Naive thymus-derived CD4-positive, alpha-beta T cell (primary cell): ENCODE results near the gene PEDS1. TPM values are rescaled to one million over a fixed set of nuclear protein-coding genes. Genes with fewer than 3 reads are reported as not detected.
A peak's percentile ranks its signal among the peaks of the same experiment; 100 is the strongest.

ENCODE experiments used
- ATAC-seq: fragments of 150-1000 bp; cut with Tn5 transposase; 2 replicates; pipeline ENCODE4 v1.10.0; 2021; ENCODE audit warnings: mild to moderate bottlenecking, moderate library complexity
- CTCF ChIA-PET: fragments of 350-600 bp; sonication (Branson Sonifier 250); formaldehyde crosslinking; loops from one replicate; lab custom pipeline; 2021; ENCODE audit warnings: antibody characterized with exemption; lab: Charles Lee
- POLR2A ChIA-PET: fragments of 350-600 bp; sonication (Branson Sonifier 250); formaldehyde crosslinking; loops from one replicate; lab custom pipeline; 2021; ENCODE audit warnings: antibody characterized with exemption, inconsistent platforms; lab: Charles Lee
- DNase-seq, 9 donors: peaks; one replicate each; pipeline versions ENCODE4 v3.0.0 to v3.0.0-alpha.2; 2020 to 2022; ENCODE audit warnings: mixed read lengths in 1 of 9
- H3K27ac ChIP-seq: one replicate; pipeline ENCODE4 v1.7.0; 2013; ENCODE audit warnings: mild to moderate bottlenecking, low read depth, low read length, moderate library complexity
- H3K27me3 ChIP-seq, 2 donors: one replicate each; pipeline ENCODE4 v1.7.0; 2013; ENCODE audit warnings: low read length in 2 of 2, mild to moderate bottlenecking in 2 of 2, moderate library complexity in 2 of 2; ENCODE audit not compliant: control insufficient read depth in 2 of 2, insufficient read depth in 2 of 2
- H3K36me3 ChIP-seq, 3 experiments: 1 replicate in 2 of 3; 2 replicates in 1 of 3; pipeline ENCODE4 v1.7.0; 2013; ENCODE audit warnings: low read length in 3 of 3, mild to moderate bottlenecking in 3 of 3, moderate library complexity in 1 of 3; ENCODE audit not compliant: insufficient read depth in 3 of 3, control insufficient read depth in 2 of 3
- H3K4me1 ChIP-seq, 2 donors: one replicate each; pipeline ENCODE4 v1.7.0; 2013; ENCODE audit warnings: low read length in 2 of 2, mild to moderate bottlenecking in 2 of 2, moderate library complexity in 1 of 2; ENCODE audit not compliant: control insufficient read depth in 2 of 2, insufficient read depth in 2 of 2
- H3K4me3 ChIP-seq: 2 replicates; pipeline ENCODE4 v1.7.0; 2013; ENCODE audit warnings: mild to moderate bottlenecking, low read length
- H3K9me3 ChIP-seq, 3 experiments: 1 replicate in 2 of 3; 2 replicates in 1 of 3; pipeline ENCODE4 v1.7.0; 2013; ENCODE audit warnings: low read length in 3 of 3; ENCODE audit not compliant: control insufficient read depth in 2 of 3
- H3K27ac Mint-ChIP-seq, 9 donors: one replicate each; pipeline ENCODE4 v1.8.0; 2020 to 2022; ENCODE audit warnings: mixed read lengths in 9 of 9, mild to moderate bottlenecking in 8 of 9, moderate library complexity in 5 of 9, inconsistent platforms in 2 of 9
- H3K27me3 Mint-ChIP-seq, 5 donors: one replicate each; pipeline ENCODE4 v1.8.0; 2021 to 2022; ENCODE audit warnings: mixed read lengths in 5 of 5, mild to moderate bottlenecking in 1 of 5
- H3K36me3 Mint-ChIP-seq, 5 donors: one replicate each; pipeline ENCODE4 v1.8.0; 2020 to 2022; ENCODE audit warnings: mixed read lengths in 5 of 5, mild to moderate bottlenecking in 3 of 5, inconsistent platforms in 1 of 5
- H3K4me1 Mint-ChIP-seq, 7 donors: one replicate each; pipeline ENCODE4 v1.8.0; 2020 to 2022; ENCODE audit warnings: mixed read lengths in 7 of 7, mild to moderate bottlenecking in 3 of 7, inconsistent platforms in 1 of 7
- H3K4me3 Mint-ChIP-seq, 10 donors: one replicate each; pipeline ENCODE4 v1.8.0; 2020 to 2022; ENCODE audit warnings: mild to moderate bottlenecking in 10 of 10, mixed read lengths in 10 of 10, moderate library complexity in 6 of 10, inconsistent platforms in 2 of 10
- H3K9me3 Mint-ChIP-seq, 11 donors: one replicate each; pipeline ENCODE4 v1.8.0; 2020 to 2022; ENCODE audit warnings: mixed read lengths in 11 of 11, mild to moderate bottlenecking in 4 of 11, inconsistent platforms in 1 of 11, moderate library complexity in 1 of 11
- intact Hi-C, 2 donors: fragments of 100-400 bp; cut with micrococcal nuclease; formaldehyde crosslinking; loops; one replicate each; pipeline ENCODE4 v1.15.1; 2023
- polyA plus RNA-seq, 2 donors: library from polyadenylated mRNA; unstranded; fragments of 300-500 nt; fragmentation: Illumina TruSeq; gene quantifications; one replicate each; pipeline ENCODE4 v1.2.3, GENCODE V29; 2021
- total RNA-seq, 6 experiments: library from RNA in 5 of 6; stranded (reverse) in 5 of 6; gene quantifications; 1 replicate in 5 of 6; 2 replicates in 1 of 6; pipeline ENCODE4 v1.2.3 and lab custom pipeline; 2021 to 2026

PEDS1 gene
- total and polyA plus RNA-seq, 7 experiments from 2014 or later: 16.0 to 29.3 (median 20.8) TPM

DNA sequence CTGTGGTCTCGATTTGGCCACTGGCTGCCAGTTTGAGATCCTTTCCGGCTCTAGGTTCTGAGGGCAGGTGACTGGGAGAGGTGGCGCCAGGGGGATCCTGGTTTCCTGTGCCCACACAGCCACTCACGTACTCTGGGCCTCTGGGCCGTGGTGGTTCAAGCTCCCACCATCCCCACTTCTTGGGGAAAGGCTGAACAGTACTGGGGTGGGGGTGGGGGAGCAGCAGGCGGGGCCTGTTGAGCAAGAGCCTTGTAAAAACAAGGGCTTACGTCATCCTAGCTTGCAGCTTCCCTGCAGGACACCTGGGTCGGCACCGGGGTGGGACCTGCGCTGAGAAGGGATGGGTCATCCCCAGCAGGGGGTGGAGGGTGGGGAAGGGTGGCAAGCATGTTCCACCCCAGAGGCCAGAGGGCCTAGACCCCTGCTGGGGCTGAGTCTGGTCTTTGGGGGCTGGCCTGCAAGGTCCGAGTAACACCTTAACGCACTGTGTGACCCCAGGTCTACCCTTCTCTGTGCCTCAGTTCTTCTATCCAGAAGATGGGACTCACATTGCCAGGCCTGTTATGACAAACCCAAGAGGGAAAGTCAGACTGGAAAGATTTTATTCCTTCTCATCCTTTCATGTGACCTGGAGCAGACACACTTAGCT, 34.0 kb upstream of the PEDS1 start:
- no peaks in the 10 kb centered on the region for H3K36me3 Mint-ChIP-seq
- no peaks in the 10 kb centered on the region for H3K9me3 ChIP-seq
- ATAC-seq: no peak
- peak overlapping the region in 3 of 9 donors; percentile 40 to 70 (median 65) for H3K27ac Mint-ChIP-seq
- peaks cover under 1% of the 10 kb centered on the region in 2 donors for H3K4me1 ChIP-seq
- intact Hi-C loops: loop anchor here in 1 of 2 donors (2.0 to 5.0 kb wide), 4 partner anchors 383 to 560 kb away; no protein-coding TSS in a partner anchor
- H3K27me3 ChIP-seq: no peaks in the 10 kb centered on the region
- CTCF ChIA-PET: interaction anchor here (0.7 to 3.4 kb wide), 9 partner anchors 9 to 562 kb away, joined by 3 to 51 read pairs (median 3); no protein-coding TSS in a partner anchor
- DNase-seq: no peak
- H3K36me3 ChIP-seq: no peaks in the 10 kb centered on the region
- H3K4me3 Mint-ChIP-seq: peak overlapping the region in 1 of 10 donors; percentile 54
- H3K9me3 Mint-ChIP-seq: no peaks in the 10 kb centered on the region
- H3K4me1 Mint-ChIP-seq: peaks cover 3 to 11% (median 4%) of the 10 kb centered on the region in 7 donors
- H3K4me3 ChIP-seq: no peak overlapping the region
- POLR2A ChIA-PET: interaction anchor here (0.9 to 1.4 kb wide), 2 partner anchors 9 to 279 kb away, joined by 3 read pairs; no protein-coding TSS in a partner anchor
- peaks cover 17 to 25% (median 23%) of the 10 kb centered on the region in 5 donors for H3K27me3 Mint-ChIP-seq
- H3K27ac ChIP-seq: no peak overlapping the region

DNA sequence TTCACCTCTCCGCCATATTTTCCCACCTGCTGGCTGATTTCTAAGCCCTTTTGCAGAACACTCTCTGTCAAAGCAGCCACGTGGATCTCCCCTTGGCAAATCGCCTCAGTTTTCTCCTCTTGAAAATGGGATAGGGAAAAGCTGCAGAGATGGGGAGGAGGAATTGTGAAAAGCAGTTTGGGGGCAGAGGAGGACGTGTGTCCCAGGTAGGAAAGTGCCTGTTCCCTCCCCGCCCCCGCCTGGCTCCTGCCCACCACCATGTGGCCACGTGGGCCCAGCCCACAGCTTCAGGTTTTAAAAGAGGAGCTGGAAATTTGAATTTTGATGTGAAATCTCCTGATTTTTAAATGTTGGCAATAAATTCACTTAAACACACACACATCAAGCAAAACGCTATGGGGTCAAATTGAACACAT, 33.5 kb upstream of the PEDS1 start:
- H3K36me3 Mint-ChIP-seq: no peaks in the 10 kb centered on the region
- no peak for DNase-seq
- Histone ChIP-seq H3K36me3 (no peaks in the 10 kb centered on the region), H3K27ac (no peak overlapping the region), H3K27me3 (no peaks in the 10 kb centered on the region), H3K4me3 (no peak overlapping the region), H3K9me3 (no peaks in the 10 kb centered on the region), H3K4me1 (no peaks in the 10 kb centered on the region)
- H3K27ac Mint-ChIP-seq: peak overlapping the region in 1 of 9 donors; percentile 9
- H3K4me1 Mint-ChIP-seq: peaks cover 0 to 11% (median 0%) of the 10 kb centered on the region in 7 donors
- no peak for ATAC-seq
- intact Hi-C loops: loop anchor here (1.0 to 5.0 kb wide), 10 partner anchors 273 to 560 kb away; no protein-coding TSS in a partner anchor
- H3K9me3 Mint-ChIP-seq: no peaks in the 10 kb centered on the region
- POLR2A ChIA-PET: interaction anchor here (1.4 kb wide), 1 partner anchor 9 kb away, joined by 3 read pairs; no protein-coding TSS in a partner anchor
- CTCF ChIA-PET: interaction anchor here (0.7 to 3.4 kb wide), 7 partner anchors 15 to 563 kb away, joined by 3 to 51 read pairs (median 3); no protein-coding TSS in a partner anchor
- peaks cover 17 to 25% (median 23%) of the 10 kb centered on the region in 5 donors for H3K27me3 Mint-ChIP-seq
- H3K4me3 Mint-ChIP-seq: no peak overlapping the region

DNA sequence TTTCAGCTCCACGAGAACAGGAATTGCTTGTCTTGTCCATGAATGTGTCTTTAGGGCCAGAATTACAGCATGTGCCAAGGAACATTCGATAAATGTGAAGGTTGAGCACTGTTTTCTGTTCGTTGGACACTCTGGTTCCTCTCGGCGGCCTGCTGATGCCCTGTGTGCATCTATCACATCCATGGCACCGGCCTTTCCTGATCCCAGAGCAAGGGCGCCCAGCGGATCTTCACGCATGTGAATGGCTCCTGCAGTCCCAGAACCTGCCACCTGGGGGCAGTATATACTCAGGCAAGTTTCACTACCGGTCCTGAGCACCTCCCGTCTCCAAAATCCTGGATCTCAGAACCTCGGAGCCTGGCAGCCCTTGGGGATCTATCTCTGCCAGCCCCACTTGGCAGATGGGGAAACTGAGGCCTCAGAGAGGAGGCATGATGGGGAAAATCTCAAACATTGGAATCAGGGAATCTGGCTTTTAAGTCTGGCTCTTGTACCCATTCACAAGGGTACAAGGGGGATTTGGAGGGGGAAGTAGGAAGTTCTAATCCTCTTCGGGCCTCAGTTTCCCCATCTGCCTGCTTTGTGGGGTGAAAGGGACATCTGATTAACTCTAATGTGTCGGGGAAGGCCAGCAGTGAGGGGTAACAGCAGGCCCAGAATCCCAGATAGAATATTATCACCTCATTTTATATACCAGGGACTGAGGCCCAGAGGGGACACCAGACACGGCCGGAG, 32.8 kb upstream of the PEDS1 start:
- Mint-ChIP-seq H3K27ac (peak overlapping the region in 2 of 9 donors; percentile 21 to 46), H3K4me3 (peak overlapping the region in 1 of 10 donors; percentile 33), H3K9me3 (no peaks in the 10 kb centered on the region), H3K27me3 (peaks cover 17 to 25% (median 23%) of the 10 kb centered on the region in 5 donors), H3K36me3 (no peaks in the 10 kb centered on the region), H3K4me1 (peaks cover 0 to 11% (median 0%) of the 10 kb centered on the region in 7 donors)
- Histone ChIP-seq H3K4me1 (no peaks in the 10 kb centered on the region), H3K9me3 (no peaks in the 10 kb centered on the region), H3K27ac (no peak overlapping the region), H3K36me3 (no peaks in the 10 kb centered on the region), H3K4me3 (no peak overlapping the region), H3K27me3 (no peaks in the 10 kb centered on the region)
- intact Hi-C loops: loop anchor here (1.0 to 5.0 kb wide), 10 partner anchors 274 to 561 kb away; no protein-coding TSS in a partner anchor
- ChIA-PET POLR2A (interaction anchor here (0.6 kb wide), 1 partner anchor 1458 kb away, joined by 5 read pairs; no protein-coding TSS in a partner anchor), CTCF (interaction anchor here (0.6 to 4.3 kb wide), 9 partner anchors 42 to 563 kb away, joined by 3 to 51 read pairs (median 3); no protein-coding TSS in a partner anchor)
- ATAC-seq (peak; percentile 45), DNase-seq (peak; percentile 64 to 91 (median 77))

DNA sequence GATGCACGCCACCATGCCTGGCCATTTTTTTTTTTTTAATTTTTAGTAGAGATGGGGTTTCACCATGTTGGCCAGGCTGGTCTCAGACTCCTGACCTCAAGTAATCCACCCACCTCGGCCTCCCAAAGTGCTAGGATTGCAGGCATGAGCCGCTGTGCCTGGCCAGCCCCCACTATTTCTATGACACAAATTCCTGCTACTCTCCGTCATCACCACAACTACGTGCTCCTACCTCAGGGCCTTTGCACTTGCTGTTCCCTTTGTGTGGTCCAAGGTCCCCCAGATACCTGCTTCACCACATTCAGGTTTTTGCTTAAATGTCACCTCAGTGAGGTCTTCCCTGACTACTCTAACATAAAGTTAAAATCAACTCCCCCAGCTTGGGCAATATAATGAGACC, 31.9 kb upstream of the PEDS1 start:
- Histone ChIP-seq H3K9me3 (no peaks in the 10 kb centered on the region), H3K4me1 (no peaks in the 10 kb centered on the region), H3K27me3 (no peaks in the 10 kb centered on the region), H3K36me3 (no peaks in the 10 kb centered on the region), H3K27ac (no peak overlapping the region), H3K4me3 (no peak overlapping the region)
- CTCF ChIA-PET: interaction anchor here (0.6 to 4.3 kb wide), 8 partner anchors 43 to 761 kb away, joined by 3 to 29 read pairs (median 3); no protein-coding TSS in a partner anchor
- no peaks in the 10 kb centered on the region for H3K36me3 Mint-ChIP-seq
- H3K4me1 Mint-ChIP-seq: peaks cover 0 to 11% (median 0%) of the 10 kb centered on the region in 7 donors
- peak overlapping the region in 1 of 9 donors; percentile 46 for H3K27ac Mint-ChIP-seq
- DNase-seq (no peak), ATAC-seq (no peak)
- POLR2A ChIA-PET: interaction anchor here (0.6 kb wide), 1 partner anchor 1459 kb away, joined by 5 read pairs; no protein-coding TSS in a partner anchor
- H3K9me3 Mint-ChIP-seq: no peaks in the 10 kb centered on the region
- H3K27me3 Mint-ChIP-seq: peaks cover 17 to 25% (median 23%) of the 10 kb centered on the region in 5 donors
- intact Hi-C loops: loop anchor here in 1 of 2 donors (5.0 kb wide), 1 partner anchor 562 kb away; no protein-coding TSS in a partner anchor
- H3K4me3 Mint-ChIP-seq: no peak overlapping the region

DNA sequence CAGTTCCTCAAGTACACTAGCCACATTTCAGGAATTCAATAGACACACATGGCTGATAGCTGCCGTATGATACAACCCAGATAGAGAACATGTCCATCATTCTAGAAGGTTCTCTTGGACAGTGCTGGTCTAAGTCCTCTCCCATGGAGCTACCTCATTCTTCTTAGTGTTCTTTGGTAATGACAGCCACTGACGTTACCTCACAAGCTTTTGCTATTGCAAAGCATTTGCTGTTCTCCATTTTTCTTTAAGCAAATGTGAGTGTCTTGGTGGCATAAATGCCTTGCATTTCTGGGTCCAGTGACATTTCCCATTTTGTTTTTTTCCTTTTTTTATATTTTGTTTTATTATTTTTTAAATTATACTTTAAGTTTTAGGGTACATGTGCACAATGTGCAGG, 28.8 kb upstream of the PEDS1 start:
- peaks cover 17 to 29% (median 24%) of the 10 kb centered on the region in 5 donors for H3K27me3 Mint-ChIP-seq
- ATAC-seq: no peak
- H3K36me3 Mint-ChIP-seq: no peaks in the 10 kb centered on the region
- CTCF ChIA-PET: interaction anchor here (0.5 to 4.3 kb wide), 4 partner anchors 62 to 379 kb away, joined by 3 to 29 read pairs (median 4); no protein-coding TSS in a partner anchor
- peaks cover 0 to 6% (median 4%) of the 10 kb centered on the region in 7 donors for H3K4me1 Mint-ChIP-seq
- POLR2A ChIA-PET: interaction anchor here (0.5 to 1.2 kb wide), 3 partner anchors 9 to 67 kb away, joined by 3 to 4 read pairs (median 3); no protein-coding TSS in a partner anchor
- H3K4me3 ChIP-seq: no peak overlapping the region
- H3K27ac ChIP-seq: no peak overlapping the region
- H3K4me1 ChIP-seq: no peaks in the 10 kb centered on the region
- no peak for DNase-seq
- H3K4me3 Mint-ChIP-seq: no peak overlapping the region
- H3K36me3 ChIP-seq: no peaks in the 10 kb centered on the region
- no peak overlapping the region for H3K27ac Mint-ChIP-seq
- intact Hi-C loops: no loop called here
- no peaks in the 10 kb centered on the region for H3K27me3 ChIP-seq
- H3K9me3 Mint-ChIP-seq: no peaks in the 10 kb centered on the region
- H3K9me3 ChIP-seq: no peaks in the 10 kb centered on the region

DNA sequence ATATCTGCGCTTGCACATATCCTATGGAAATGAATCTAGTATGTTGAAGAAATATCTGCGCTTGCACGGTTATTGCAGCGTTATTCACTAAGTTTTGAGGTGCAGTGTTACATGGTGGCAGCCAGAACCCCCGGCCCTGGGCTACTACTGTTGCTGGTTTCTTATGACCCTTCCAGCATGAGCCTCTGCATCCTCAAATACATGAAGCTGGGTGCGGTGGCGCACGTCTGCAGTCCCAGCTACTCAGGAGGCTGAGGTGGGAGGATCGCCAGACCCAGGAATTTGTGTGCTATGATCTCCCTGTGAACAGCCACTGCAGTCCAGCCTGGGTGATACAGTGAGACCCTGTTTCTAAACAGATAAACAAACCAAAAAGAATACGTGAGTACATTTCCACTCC, 27.8 kb upstream of the PEDS1 start:
- H3K4me3 ChIP-seq: no peak overlapping the region
- Mint-ChIP-seq H3K27me3 (peaks cover 17 to 30% (median 24%) of the 10 kb centered on the region in 5 donors), H3K36me3 (no peaks in the 10 kb centered on the region), H3K9me3 (no peaks in the 10 kb centered on the region), H3K27ac (no peak overlapping the region), H3K4me3 (no peak overlapping the region), H3K4me1 (peaks cover 0 to 6% (median 4%) of the 10 kb centered on the region in 7 donors)
- DNase-seq: no peak
- ChIA-PET CTCF (interaction anchor here (0.8 to 6.0 kb wide), 6 partner anchors 12 to 302 kb away, joined by 3 to 66 read pairs (median 3); no protein-coding TSS in a partner anchor), POLR2A (interaction anchor here (0.9 kb wide), 1 partner anchor 8 kb away, joined by 3 read pairs; no protein-coding TSS in a partner anchor)
- no peaks in the 10 kb centered on the region for H3K27me3 ChIP-seq
- no peaks in the 10 kb centered on the region for H3K4me1 ChIP-seq
- no peak for ATAC-seq
- no peaks in the 10 kb centered on the region for H3K9me3 ChIP-seq
- no peaks in the 10 kb centered on the region for H3K36me3 ChIP-seq
- intact Hi-C loops: no loop called here
- no peak overlapping the region for H3K27ac ChIP-seq
